GM19395 (cell line): Measurements from ENCODE around the gene EXOC6B.
"Not testable (repeated sequence)": the region's sequence is repeated elsewhere in the genome, so short reads cannot be mapped to it uniquely, and the experiment has no call there.

ENCODE experiments used
- ATAC-seq: cut with Tn5 transposase; IDR thresholded peaks from one replicate; pipeline ENCODE4 v1.9.1; 2021; ENCODE audit warnings: mild to moderate bottlenecking, moderate library complexity; ENCODE audit not compliant: unreplicated experiment

The EXOC6B gene

DNA sequence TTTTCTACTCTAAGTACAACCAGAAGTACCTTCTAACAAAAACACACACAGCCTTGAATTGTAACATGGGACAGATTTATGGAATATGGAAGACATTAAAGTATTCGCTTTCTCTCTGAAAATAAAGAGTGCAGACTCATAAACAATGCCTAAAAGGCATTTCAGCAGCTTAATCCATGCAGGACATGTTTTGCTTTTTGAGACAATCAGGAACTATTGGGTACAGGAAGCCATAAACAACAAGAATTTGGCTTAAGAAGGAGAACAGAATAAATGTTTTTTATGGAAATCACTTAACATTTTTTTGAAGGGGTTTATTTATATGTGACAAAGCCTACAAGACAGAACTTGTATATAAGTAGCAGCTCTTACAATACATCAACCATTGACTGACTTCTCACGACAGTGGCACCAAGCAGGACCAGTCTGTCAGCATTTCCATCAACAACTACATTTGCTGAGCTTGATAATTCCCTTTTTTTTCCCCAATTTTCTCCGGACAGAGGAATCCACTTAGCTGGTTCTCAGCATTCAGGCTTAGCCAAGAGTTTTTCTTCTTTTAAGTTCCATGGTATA lies 140.1 kb downstream of the EXOC6B start:
- ATAC-seq, result no peak

DNA sequence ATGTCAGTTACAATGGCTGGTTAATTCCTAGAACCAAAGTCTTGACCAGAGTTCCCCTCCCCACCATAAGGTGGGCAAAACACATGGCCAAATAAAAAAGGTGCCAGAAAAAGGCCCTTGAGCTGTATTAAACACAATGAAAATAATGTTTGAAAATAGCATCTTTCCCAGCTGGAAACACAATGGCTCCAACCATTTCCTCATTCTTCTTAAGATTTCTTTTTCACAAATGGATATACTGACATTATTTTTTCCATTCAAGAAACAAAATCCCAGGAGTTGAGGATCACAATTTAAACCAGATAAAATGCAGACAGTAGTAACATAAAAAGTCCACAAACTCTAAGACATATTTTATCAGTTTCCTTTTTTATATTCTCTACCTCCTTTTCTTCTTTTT lies 143.8 kb downstream of the EXOC6B start:
- ATAC-seq, result no peak

DNA sequence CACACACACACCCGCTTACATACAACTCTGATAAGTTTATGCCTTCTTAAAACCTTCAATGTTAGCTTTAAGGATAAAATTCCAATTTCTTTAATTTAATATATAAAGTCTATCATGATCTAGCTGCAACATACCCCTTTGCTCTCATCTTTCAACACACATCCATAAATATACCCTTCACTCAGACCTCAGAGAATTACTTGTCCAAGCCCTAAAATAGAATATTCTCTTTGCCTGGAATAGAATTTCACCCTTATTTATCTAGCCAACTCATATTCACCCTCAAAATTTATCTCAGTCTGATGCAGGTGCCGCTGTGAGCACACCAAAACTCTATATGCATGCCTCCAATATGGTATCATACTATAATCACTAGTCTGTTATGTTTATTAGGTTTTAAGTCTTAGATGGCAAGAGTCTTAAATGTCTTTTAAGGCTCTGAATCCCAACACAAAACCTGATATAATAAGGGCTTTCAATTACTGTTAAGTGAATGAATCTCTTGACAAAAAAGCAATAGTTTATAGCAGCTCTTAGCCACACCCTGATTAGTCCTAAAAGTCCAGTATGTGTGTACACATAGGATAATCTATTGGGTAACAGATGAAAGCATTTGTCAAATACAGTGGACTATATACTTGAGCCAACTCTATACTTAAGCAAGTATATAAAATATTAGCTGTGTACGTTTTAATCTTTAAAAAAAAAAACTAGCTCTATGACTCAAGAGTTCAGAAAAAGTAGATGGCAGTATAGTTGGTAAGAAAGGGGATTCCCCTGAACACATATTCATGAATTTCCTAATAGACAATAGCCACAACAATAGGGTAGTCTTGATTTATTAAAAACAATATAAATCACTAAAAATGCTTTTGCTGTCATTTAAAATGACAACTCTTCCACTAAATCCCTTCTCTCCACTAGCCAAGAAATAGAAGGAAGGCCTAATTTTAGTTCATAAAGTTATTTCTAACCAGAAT lies 144.5 kb downstream of the EXOC6B start:
- no peak for ATAC-seq

DNA sequence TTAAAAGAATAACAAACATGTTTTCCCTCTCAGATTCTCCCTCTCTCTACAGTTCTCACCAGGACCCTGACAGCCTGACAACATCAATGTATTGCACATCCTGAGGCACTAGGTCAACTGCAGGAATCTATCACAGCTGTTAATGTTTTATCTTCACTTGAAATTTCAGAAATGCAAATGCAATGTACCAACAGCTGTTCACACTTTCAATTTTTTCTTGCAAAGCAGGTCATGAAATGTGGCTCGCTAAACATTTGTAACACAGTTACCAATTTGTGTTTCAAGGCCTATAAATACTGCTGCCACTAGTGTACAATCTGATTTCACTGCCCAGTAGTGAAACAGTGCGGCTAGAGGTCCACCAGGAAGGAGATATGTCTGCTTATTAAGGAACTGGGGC lies 147.8 kb downstream of the EXOC6B start:
- peak; percentile 86 for ATAC-seq

DNA sequence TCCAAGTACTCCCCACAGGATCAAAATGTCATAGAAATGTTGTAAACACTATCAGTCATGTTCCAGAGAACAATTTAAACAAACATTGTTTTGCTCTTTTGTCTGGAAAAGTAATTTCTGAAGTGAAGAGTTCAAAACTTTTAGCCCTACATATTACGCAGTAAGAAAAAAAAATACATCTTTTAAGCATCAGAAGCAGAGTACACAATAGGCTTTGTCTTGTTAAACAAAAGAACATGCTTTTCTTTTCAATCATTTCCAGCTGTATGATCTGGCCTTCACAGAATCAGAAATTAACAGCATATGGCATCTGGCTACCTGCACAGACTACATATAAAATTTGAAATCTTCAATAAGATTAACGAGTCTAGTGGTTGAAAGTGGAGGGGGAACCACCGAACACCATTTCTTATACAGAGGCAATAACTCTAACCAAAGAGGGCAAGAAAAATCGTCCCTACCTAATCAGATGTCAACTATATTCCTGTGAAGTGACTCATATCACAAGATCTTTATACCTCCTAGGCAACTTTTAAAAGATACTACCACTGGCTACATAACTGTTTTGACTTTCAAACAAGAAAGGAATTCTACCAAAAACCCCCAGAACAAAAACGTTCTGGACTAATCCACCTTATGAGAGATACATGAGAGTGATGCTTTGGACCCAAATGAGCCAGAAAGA lies 149.3 kb downstream of the EXOC6B start:
- no peak for ATAC-seq

DNA sequence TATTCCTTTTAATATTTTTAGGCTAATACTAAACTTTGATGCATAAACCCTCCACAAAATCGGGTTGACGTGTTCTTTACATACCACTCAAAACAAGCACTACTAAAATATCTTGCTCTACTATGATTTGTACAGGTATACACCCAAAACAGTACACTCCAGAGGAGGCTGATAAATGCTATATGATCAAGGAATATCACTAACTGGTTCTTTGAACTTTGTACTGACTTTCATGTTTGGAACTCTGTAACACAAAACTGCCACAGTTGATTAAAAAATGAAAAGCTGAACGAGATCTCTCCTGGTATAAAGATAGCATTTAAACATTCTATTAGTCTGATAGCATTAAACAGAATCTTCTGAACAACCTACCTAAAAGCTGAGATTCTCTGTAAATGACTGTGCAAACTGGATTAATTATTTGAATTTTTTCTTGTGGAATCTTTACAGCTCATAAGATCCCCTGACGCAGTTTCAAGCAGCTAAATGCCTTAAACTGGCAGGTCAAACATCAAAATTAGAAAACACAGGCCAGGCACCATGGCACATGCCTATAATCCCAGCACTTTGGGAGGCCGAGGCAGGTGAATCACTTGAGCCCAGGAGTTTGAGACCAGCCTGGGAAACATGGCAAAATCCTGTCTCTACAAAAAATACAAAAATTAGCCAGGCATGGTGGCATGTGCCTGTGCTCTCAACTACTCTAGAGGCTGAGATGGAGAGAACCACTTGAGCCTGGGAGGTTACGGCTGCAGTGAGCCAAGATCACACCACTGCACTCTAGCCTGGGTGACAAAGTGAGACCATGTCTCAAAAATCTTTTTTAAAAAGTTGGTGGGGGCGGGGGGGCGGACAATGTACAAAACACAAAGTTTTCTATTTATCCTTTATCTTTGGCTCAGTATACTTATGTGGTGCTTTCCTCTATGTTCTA lies 150.6 kb downstream of the EXOC6B start:
- ATAC-seq, result no peak

DNA sequence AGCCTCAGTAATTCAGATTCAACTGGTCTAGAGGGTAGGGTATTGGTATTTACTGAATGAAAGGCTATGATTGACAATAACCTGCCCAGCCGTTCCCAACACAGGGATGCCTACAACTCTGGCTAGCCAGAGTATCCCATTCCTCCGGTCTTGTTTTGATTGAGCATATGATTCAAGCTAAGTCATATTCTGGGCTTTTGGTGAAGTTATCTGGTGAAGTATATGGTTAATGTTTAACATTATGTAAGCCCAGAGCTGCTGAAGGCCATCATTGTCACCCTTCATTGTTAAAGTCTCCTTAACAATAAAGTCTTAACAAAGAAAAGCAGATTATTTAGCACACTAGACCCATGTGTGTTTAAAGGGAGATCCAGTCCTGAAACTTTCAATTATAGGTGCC lies 152.6 kb downstream of the EXOC6B start:
- no peak for ATAC-seq

DNA sequence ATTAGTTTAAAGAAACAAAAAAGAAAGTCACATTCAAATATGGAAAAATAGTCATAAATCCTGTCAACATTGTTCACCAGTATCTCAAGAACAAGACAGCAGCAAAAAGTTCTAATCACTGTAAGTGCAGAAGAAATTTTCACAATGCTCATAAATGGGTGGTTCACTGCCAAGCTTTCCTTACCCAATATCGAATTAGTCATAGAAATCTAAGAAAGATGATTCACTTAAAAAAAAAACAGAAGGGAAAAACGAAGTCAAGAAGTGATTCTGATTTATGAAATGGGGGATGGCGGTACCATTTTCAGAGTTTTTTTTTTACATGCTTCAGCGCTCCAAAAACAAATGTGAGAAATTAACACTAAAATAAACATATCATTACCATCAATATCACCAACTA lies 156.7 kb downstream of the EXOC6B start:
- no peak for ATAC-seq

DNA sequence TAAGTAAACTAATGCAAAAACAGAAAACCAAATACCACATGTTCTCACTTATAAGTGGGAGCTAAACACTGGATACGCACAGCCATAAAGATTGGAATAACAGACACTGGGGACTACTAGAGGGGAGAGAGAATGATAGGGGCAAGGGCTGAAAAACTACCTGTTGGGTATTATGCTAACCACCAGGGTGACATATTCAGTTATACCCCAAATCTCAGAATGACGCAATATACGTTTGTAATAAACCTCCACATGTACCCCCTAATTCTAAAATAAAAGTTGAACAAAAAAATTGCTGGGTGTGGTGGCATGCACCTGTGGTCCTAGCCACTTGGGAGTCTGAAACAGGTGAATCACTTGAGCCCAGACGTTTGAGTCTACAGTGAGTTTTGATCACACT lies 157.2 kb downstream of the EXOC6B start:
- no peak for ATAC-seq

DNA sequence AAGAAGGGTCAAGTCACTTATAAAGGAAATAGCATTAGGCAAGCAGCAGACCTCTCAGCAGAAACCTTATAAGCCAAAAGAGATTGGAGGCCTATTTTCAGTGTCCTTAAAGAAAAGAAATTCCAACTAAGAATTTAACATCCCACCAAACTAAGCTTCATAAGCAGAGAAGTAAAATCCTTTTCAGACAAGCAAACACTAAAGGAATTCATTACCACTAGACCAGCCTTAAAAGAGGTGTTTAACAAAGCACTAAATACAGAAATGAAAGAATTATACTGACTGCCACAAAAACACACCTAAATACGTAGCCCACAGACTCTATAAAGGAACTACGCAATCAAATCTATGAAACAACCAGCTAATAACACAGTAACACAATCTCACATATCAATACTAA lies 160.4 kb downstream of the EXOC6B start:
- no peak for ATAC-seq

DNA sequence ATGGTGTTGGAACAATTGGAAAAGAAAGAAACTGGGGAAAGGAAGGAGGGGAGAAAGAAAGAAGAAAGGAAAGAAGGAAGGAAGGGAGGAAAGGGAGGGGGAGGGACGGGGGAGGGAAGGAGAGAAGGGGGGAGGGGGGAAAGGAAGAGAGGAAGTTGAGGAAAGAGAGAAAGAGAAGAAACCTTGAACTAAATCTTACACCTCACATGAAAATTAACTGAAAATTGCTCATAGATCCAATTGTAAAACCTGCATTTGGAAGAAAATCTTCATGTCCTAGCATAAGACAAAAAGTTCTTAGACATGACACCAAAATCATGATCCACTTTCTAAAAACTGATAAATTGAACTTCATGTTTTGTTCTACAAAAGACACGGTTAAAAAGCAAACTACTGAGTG lies 163.8 kb downstream of the EXOC6B start:
- ATAC-seq, result no peak

DNA sequence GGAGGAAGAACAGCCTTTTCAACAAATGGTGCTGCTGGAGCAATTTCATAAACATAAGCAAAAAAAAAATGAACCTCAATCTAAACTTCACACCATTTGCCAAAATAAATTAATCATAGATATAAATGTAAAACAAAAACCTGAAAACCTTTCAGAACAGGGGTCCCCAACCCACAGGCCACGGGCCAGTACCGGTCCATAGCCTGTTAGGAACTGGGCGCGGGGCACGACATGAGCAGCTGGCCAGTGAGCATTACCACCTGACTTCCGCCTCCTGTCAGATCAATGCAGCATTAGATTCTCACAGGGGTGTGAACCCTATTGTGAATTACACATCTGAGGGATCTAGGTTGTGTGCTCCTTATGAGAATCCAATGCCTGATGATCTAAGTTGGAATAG lies 176.0 kb downstream of the EXOC6B start:
- no peak for ATAC-seq

DNA sequence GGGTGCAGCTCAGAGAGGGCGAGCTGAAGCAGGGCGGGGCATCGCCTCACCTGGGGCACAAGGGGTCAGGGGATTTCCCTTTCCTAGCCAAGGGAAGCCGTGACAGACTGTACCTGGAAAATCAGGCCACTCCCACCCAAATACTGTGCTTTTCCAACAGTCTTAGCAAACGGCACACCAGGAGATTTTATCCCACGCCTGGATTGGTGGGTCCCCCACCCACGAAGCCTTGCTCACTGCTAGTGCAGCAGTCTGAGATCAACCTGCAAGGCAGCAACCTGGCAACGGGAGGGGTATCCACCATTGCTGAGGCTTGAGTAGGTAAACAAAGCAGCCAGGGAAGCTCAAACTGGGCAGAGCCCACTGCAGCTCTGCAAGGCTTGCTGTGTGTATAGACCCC lies 184.6 kb downstream of the EXOC6B start:
- not testable (repeated sequence) for ATAC-seq

DNA sequence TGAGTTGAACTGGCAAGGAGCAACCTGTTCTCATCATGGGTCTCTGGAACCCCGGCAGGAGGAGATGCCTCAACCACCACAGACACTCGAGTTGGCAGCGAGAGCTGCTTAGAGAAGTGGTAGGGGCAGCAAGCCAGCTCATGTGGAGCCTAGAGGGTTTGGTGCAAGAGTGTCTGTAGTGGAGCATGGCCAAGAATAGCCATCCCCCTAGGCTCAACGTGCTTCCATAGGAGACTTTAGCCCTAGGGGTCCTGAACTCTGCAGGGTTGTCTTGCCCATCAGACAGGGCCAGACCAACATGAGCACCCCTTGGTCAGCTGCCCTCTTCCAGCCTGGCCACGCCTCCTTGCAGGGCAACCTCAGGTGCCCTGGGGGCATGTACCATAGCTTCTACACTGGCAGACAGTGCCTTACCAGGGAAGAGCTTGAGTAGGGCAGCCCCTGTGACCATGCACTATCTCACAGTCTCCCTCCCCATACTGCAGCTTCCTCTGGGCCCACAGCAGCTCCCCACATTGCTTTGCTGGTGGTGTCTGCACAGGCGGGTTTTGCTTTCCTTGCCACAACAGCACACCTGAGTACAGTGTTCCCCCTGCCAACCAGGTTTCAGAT lies 187.1 kb downstream of the EXOC6B start:
- ATAC-seq, result no peak

DNA sequence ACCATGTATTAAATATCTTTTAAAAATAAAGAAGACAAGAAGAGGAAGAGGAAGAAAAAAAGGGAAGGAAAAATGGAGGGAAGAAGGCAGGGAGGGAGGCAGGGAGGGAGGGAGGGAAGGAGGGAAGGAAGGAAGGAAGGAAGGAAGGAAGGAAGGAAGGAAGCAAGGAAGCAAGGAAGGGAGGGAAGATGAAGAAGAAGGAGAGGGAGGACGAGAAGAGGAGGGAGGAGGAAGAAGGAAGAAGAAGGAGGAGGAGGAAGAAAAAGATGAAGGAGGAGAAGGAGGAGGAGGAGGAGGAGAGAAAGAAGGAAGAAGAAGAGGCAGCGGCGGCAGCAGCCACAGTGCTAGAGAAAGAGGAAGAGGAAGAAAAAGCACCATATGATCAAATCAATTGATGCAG lies 189.6 kb downstream of the EXOC6B start:
- ATAC-seq, result no peak

DNA sequence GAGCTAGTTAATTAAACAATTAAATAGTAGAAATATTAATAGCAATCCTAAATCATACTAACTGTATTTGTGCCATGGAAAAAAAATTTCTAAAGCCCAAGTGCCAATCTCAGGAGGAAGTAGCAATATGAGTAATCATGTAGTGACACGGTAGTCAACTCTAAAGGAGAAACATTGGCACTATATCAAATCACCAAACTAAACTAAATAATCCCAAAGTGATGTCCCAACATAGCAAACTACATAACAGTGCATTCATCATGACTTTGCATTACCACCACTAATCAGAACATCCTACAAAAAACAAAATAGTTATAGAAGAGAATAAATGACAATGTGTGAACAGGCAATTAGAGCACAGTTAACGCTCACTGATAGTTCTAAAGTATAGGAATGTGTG lies 195.1 kb downstream of the EXOC6B start:
- ATAC-seq, result no peak

DNA sequence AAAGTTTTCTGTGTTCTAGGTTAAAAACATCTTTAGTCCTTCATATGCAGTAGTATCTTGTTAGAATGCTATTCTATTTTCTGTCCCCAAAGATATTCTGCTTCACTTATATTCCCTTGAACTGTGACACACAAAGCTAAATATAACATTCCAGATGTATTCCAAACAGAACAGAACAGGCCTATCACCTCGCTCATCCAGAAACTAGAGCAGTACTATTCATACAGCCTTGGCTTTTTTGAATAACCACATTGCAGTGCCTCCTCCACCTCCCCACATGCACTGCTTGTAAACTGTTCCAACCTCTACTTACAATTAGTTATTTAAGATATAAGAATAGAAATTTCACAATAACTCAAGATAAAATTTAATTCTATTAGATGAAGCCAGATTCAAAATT lies 196.8 kb downstream of the EXOC6B start:
- no peak for ATAC-seq

DNA sequence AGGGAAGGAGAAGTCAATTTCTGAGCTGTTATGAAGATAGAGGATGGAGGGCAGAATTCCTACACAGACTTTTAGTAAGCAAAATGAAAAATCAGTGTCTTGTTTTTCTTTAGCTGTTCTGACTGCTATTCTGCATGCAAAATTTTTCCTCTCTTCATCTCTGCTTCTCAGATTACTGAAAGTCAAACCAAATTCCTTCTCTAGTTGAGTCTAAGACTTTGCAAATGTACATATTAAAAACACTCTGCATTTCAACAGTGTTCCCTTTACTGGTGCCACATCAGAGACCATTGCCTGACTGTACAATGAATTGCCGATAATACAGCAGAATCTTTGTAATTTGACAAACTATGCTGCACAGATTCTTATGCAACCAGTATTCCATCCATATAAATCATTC lies 198.8 kb downstream of the EXOC6B start:
- ATAC-seq, result no peak

DNA sequence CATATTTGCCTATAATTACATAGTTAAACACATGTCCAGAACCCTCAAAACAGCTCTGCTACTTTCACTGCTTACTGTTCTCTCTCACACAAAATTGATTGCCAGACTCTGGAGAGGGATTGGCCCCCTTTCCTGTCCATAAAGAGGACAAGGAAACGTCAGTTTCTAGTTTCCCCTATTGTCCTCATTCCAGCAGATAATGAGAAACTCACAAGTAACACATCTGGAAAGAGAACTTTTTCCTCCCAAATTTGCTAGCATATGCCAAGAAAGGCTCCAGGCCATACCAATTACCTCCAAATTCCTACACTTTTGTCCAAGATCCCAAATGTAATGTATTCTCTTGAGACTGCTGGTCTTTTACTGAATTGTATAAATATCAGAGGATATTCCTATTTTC lies 200.5 kb downstream of the EXOC6B start:
- ATAC-seq, result no peak

DNA sequence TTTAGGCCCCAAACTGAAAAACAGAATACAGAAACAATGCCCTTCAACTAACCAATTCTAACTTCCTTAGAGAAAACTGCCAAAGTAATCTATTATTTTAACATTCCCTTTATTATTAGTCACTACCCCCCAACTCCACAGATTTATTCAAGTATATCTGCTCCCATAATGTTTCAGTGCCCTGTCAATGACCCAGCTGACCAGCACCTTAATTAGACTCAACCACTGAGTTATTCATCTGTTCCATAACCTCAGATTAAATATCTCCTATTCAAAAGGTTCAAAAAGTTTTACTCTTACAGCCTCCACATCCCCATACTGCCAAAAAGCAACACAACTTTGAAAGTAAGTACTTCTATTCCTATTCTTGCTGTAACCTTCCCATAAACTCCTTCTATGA lies 202.4 kb downstream of the EXOC6B start:
- ATAC-seq, result no peak
